Glomerular endothelial cell (primary cell): ENCODE results near the gene ACTL8. TPM values are rescaled to one million over a fixed set of nuclear protein-coding genes. Genes with fewer than 3 reads are reported as not detected.

Experiments used
- DNase-seq: peaks from one replicate; pipeline ENCODE4 v3.0.0-alpha.2; 2011; ENCODE audit warnings: low read depth, low spot score; ENCODE audit errors: extremely low read depth
- total RNA-seq: library from RNA; depleted of rRNA; stranded (reverse); fragments of >200 nt; gene quantifications from 2 replicates; pipeline ENCODE4 v1.2.3, GENCODE V29; 2015

Gene ACTL8
- total RNA-seq, 1 donor from 2014 or later: not detected

DNA sequence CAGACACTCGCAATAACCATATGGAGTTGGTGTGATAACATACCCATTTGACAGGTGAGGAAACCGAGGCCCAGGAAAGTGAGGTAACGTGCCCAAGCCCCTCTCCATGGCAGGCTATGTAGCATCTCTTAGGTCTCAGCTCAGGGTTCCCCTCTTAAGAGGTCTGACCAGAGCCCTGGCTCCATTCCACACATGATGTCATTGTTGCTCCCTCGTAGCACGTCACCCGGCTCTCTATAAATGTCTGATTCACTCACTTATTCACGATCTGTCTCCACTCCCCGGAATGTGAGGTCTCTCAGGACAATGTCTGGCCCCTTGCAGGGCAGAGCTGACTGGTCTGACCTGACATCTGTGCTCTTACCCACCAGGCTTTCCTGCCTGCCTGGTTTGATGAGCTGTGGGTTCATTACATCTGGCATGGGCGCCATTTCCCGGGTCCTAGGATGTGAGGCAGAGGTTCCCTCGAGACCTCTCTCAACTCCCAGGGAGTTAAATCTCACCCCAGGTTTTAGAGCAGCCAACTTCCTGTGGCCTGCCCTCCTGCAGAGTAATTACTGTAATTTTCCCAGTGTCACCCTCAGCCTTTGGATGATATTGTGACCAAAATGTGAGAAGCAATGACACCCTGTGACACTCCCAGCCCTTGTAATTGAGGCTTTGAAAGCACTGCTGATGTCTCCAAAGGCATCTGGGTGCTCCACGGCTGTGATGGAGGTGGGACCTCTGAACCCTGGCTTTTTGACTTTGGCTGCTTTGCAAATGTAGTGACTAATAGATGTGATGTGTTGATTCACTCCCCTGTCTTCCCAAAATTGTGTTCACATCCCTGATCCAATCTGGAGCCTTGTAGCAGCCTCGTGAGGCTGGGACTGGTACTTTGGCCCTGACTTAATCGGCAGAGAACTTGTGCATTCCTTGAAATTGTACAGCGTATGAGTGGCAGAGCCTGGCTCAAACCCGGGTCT is 10.6 kb downstream of the ACTL8 start:
- DNase-seq: no peak

DNA sequence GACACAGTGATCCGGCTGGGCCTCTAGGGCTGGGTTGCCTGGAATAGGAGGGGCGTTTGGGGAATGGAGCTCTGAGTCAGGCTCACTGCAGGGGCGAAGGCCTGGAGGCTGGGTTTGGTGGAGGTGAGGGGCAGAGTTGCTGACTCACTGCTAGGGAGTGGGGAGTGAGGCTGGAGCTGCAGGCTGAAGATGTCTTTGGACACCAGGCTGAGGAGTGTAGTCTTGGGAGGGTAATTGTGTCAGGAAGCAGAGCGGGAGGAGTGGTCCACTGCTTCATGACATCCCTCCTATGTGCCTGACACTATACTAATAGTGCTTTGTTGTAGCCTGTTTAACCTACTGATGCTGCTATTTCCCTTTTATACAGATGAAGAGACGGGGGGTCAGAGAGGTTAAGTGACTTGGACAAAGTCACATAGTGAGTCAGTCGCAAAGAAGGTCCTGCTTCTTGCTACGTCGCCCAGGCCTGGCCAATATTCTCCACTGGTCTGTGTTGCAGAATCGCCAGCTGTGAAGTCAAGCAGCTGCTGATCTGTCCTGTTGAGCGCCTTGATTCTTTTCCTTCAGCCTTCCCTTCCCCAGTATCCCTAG is 13.6 kb downstream of the ACTL8 start:
- DNase-seq: no peak

DNA sequence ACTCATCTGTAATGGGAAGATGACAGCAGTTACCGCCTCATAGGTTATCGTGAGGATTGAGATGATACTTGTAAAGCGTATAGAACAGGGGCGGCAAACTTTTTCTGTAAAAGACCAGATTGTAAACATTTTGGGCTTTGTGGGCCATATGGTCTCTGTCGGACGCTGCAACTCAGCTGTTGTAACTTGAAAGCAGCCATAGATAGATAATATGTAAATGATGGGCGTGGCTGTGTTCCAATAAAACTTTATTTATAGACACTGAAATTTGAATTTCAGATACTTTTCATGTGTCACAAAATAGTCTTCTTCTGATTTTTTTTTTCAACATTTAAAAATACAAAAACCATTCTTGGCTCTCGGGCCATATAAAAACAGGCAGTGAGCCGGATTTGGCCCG is 15.8 kb downstream of the ACTL8 start:
- DNase-seq: no peak

DNA sequence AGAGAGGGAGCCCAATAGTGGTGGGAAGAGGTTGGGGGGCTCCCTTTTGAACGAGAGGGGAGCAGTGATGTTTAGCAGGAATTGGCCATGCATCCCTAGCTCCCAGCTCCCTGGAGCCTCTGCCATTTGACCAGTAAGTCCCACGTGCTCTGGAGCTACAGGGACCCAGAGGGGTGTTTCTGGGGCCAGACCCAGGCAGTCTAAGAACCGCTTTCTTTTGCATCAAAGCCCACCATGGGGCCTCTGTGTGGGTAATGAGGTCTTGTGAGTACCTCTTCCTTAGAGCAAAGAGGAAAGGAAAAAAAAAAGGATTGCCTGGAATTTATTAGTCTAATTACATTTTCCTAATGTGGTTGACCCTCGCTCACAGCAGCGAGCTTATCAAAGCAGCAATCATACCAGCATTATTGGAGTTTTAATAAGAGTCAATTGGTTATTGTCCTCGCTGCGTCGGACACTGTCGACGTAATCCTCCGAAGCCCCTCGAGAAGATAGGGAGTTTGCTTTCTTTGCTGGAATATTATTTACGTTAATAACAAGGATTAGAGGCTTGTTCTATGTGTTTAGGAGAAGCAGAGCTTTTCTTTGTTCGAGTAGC is 17.6 kb downstream of the ACTL8 start:
- no peak for DNase-seq

DNA sequence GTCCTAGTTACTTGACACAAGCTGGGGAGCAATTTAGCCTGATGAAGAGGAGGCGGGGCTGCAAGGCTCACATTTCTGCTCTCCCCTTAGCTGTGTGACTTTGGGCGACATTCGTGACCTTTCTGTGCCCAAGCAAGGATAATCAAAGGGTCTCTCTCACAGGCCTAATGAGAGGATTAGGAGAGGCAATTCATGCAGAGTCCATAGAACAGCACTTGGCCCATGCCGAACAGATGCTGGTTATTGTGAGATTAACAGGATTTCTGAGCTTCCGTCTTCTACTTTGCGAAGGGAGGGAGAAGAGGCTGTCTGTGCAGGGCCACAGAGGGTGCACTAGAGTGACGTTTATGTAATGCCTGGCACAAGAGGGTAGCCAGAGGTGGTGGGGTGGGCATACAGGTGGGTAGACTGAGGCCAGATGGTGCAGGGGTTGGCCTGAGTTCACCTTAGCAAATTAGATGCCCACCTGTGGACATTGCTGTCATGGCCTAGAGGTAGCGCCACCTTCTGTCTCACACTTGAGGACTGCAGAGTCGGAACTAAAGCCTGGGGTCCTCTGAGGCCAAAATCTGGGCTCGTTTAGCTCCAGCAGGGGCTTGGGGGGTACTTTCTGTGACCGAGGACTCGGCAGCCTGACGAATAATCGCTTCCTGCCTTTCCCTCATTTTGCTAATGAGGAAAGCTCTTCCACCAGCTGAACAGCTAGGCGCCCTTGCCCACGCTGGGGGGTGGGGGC is 18.6 kb downstream of the ACTL8 start:
- no peak for DNase-seq

DNA sequence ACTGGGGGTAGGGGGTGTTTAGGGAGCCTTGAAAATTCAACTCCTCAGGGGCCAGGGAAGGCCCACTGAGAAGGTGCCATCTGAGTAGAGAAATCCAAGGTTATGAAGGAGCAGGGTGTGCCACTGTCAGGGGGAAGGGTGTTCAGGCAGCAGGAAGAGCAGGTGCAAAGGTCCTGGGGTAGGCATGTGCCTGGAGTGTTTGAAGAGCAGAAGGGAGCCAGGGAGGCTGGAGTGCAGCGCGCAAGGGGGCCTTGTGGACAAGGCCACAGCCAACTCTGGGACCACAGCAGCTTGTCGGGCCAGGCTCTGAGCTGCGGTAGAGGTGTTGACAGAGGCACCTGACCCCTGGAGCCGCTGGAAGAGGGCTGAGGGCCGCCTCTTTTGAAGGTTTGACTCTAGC is 19.3 kb downstream of the ACTL8 start:
- DNase-seq: no peak

DNA sequence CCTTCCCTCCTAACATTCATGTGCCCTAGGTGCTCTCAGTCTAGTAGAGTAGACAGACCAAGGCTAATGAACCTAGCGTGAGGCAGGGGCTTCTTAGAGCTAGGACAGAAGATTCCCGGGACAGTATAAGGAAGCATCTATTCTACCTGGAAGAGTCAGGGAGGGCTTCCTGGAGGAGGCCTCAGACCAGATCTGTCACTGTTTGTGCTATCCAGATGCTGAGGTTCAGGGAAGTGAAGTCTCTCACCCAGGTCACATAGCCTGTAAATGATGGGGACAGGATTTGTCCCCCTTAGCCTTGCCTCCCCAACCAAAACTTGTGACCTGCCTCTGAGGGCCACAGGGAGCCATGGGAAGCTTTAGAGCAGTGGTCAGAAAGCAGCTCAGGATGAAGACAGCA is 20.7 kb downstream of the ACTL8 start:
- DNase-seq: no peak

DNA sequence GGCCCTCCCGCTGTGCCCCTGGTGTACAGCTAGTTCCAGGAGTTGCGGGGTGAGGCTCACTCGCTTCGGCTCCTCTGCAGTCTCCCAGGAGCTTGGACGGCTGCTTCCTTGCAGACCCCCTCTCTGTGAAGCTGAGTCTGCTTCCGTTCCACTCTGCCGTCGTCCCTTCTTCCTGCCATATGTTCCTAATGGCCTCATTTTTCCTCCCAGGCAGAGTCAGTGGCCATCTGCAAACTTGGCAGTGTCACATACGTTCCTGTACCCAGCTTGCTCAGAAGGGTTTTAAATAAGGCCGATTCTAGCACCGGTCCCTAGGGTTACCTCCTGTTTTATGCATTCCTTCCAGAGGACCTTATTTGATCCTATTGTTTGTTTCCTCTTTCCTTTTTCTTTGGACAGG is 21.3 kb downstream of the ACTL8 start:
- no peak for DNase-seq

DNA sequence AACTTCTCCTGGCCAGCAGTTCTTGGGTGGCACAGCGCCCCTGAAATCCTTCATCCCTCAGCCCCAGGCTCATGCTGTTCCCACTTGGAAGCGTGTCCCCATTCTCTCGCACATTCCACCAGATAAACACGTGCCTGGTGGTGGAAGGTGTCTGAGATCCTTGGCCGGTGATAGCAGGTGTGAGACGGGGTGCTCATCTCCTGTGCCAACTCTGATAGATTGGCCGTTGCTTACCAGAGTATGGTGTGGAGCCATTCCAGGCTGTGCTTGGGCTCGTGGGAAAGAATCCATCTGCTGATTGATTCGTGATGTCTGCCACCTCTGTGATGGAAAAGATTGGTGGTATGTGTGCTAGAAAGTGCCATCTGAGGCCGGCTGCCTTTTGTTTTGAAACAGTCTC is 22.2 kb downstream of the ACTL8 start:
- no peak for DNase-seq

DNA sequence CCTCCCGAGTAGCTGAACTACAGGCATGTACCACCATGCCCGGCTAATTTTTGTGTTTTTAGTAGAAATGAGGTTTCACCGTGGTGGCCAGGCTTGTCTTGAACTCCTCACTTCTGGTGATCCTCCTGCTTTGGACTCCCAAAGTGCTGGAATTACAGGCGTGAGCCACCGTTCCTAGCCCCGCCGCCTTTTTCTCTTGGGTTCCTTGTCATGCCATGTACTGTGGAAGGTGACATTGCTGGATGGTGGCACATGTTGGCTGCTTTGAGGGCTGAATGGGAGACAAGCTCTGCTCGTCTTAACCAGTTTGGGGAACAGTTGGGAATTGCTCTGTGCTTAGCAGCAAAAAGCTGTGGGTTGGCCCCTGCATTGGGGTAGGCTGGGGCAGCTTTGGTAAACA is 22.7 kb downstream of the ACTL8 start:
- DNase-seq: no peak

DNA sequence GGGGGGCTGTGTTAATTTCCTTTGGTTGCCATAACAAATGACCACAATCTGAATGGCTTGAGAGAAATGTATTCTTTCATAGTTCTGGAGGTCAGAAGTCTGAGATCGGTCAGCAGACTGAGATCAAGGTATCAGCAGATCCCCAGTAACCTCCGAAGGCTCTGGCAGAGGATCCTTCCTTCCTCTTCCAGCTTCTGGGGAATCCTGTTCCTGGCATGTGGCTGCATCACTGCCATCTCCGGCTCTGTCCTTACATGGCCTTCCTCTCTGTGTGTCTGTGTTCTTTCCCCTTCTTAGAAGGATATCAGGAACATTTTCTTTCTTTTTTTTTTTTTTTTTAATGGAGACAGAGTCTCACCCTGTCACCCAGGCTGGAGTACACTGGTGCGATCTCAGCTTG is 25.8 kb downstream of the ACTL8 start:
- no peak for DNase-seq

DNA sequence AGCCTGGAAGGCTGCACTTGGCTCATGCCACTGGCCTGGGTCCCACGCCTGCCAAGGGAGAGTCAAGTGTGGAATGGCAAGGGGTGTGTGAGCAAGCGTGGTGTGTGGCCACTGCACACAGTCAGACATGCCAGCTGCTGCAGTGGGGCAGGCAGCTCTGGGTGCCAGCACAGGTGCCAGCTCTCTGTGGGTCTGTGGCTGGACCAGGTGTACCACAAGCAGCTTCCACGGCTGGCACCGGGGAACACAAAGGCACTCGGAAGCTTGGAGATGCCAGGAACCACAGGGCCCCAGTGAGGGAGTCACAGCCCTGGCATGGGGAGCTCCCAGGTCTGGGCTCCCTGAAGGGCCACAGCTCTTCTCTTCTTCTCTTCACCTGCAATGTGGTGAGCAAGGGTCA is 34.8 kb downstream of the ACTL8 start:
- no peak for DNase-seq

DNA sequence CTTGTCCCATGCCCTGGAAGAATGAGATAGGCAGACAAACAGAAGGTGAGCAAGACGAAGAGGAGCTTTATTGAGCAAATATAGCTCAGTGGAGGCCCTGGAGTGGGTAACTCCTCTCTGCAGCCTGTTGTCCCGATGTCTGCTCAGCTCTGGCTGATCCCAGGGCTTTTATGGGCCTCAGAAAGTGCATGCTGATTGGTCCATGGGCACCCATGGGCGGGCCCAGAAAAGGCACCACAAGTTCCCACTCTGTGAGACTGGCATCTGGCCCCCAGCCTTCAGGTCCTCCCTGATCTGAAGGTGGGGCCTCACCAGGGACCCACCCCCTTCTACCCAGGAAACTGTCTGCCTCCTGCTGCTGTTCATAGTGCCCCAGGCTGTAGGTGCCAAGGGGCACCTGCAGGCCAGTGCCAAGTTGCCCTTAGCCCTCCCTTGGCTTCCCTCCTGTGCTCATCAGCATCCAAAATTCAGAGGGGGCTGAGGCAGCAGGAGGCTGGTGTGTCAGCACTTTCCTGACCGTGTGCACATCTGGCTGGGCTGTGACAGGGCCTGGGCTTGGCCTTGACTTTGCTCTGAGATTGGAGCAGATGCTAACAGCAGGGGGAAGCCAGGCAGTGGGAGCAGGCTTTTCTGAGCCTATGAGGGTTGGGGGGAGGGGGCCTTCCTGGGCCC is 35.4 kb downstream of the ACTL8 start:
- no peak for DNase-seq

DNA sequence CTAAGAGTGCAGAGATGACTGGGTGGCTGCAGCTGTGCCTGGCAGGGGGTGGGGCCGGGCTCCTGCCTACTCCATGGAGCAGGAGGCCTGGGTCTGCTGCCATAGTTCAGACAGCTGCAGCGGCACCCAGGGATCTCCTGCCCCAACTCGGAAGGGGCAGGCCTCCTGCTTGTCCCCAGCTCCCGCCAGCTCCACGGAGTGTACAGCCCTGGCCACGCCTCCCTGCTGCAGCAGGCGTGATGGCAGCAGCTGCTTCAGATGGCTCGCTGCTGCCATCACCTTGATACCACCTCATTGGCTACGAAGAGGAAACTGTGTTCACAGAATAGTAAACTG is 35.9 kb downstream of the ACTL8 start:
- no peak for DNase-seq

DNA sequence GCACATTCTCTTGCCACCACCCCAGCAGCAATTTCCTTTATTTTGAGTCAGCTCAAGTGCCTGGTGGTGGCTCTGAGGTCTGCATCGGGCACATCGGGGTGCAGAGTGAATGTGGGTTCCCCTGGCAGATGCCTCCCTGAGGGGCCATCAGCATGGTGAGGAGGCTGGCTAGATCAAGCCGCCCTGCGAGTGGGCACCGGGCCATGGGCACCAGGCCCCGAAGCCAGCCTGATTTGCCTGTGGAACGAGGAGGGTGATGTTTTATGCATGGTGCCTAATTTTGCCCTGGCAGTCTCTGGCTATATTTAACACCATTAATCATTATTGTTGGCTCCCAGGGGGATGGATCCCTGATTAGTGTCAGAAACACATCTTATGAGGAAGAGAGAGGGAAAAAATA is 36.3 kb downstream of the ACTL8 start:
- DNase-seq: no peak

DNA sequence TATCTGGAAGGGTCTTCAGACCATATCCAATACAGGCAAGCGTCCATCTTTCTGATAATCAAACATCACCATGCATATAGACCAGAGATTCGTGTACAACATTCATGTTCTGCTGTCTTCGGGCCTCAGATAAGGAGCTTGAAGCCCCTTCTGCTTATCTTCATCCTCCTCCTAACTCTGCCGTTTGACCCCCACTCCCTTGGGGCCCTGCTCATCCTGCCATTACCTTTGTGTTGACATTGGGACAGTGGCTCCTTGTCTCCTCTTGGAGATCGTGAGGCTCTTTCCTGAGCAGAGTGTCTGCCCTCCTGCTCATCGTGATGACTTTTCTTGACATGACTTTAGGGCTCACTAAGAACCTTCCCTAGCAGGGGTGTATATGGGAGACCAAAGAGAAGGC is 37.3 kb downstream of the ACTL8 start:
- DNase-seq: no peak

DNA sequence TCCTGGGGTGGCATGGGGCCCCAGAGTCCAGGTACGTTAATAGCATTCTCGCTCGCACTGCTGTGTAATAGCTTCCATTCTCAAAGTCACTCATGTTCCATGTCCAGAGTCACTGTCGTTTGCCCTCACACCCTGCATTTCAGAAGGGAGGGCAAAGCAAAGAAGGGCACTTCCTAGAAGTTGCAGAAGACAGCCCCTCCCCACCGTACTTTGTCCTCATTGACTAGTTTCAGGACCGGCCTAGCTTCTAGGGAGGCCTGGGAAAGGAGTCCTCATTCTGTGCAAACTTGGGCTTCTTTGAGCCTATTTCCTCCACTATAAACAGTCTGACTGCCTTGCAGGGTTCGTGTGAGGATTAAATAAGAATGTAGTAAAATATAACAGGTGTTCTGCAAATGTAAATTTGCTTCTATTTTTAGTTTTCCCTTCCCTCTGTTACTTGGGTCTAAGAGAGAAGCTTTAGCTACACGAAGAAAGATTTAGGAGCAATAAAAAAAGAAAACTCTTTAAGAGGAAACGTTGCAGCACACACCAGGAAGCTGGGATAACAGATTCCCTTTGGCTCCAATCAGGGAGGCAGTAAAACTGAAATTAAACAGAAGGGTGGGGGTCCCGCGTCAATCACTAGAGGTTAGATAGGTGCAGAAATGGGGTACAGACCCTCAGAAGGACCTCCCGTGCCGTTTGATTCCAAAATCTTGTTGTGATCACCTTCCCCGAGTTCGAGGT is 40.1 kb downstream of the ACTL8 start:
- no peak for DNase-seq

DNA sequence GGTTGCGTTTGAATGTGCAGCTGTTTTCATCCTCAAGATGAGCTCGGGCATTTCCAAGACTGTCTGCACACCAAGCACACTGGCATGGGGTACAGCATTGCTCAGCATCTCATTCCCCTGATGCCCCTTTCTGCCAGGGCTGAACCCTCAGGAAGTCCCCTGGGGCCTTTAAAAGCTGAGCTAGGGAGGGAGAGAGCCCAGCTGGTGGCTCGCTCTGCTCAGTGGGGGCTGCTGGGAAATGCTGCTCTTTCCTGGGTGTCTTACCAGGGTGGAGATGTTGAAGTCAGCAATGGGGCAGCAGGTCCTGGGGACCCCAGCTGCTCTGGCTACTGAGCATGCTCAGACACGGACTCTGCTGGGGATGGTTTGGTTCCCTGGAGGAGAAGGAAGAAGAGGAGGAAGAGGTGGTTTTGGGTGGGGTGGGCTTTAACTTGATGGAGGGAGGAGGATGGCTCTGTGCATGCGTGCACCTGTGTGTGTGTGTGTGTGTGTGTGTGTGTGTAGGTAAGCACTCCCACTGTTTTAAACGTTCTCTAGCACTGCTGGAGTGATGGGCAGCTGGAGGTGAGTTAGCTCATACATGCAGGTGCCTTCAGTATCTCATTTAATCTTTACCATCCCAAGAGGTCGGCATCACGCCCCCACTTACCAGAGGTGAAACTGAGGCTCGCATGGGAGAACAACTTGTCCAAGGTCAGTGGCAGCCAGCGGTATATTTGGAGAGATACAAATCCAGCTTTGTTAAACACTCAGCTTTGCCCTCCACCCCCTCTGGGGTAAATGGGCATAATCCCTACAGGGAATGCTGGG is 40.9 kb downstream of the ACTL8 start:
- no peak for DNase-seq

DNA sequence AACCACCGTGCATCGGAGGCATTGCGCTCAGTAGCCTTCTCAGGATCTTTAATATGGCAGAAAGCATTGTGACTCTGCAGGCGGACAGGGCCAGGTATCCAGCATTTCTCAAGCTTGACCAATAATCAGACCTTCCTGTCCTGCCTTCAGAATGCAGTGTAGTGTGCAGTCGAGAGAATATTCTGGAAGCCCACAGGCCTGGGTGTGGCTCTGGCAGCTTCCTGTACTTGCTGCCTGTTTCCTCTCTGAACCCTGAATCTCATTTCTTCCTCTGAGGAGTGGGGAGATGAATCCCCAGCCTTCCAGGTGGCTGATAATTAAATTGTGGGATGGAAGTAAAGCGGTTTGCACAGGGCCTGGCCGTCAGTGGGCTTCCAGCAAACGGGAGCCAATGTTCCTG is 42.3 kb downstream of the ACTL8 start:
- no peak for DNase-seq
